Measurements from ENCODE around the gene CWC15. TPM values are rescaled to one million over a fixed set of nuclear protein-coding genes. Genes with fewer than 3 reads are reported as not detected.

Gene CWC15
- total and polyA plus RNA-seq, 10 of the 15 experiments (the other 5 are each of a cell fraction or from before 2014, with no cell fraction given): 43.3 to 142 (median 75.1) TPM

DNA sequence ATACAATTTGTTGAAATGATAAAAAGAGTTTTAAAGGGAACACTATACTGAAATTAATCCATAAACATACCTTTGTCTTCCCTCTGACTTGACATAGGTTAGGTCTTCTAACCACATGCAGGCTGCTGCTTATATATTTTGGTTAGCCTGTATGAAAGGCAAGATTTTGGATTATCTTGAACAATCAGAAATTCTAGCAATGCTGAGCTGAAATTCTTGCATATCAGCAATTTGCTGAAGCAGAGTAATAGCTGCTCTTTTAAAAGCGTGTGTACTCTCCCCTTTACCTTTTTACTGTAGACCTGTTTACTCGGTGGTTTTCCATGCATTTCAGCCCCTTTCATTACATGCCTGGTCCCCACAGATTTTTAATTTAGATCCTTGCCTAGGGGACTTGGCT lies 34.0 kb downstream of the CWC15 start (continued):
- TF ChIP-seq EED (IDR thresholded peaks at IDR 0.05; ENCODE audit: low read depth) (no peak), RELB (IDR thresholded peaks at IDR 0.05; ENCODE audit: low read depth) (no peak)

- BruUV-seq (replicated peaks): no TSS peak
- H3K36me3 ChIP-seq (ENCODE audit: control insufficient read depth in 2 of 2, insufficient read depth in 2 of 2, low read length in 1 of 2): no peaks in the 10 kb centered on the region
- no peak overlapping the region for H3K9ac ChIP-seq (ENCODE audit: control insufficient read depth, insufficient read depth, low read length)
- no peak for TF ChIP-seq POLR2A (IDR thresholded peaks at IDR 0.05; ENCODE audit: low read depth, low read length)
- TF ChIP-seq ZBTB33 (IDR thresholded peaks at IDR 0.05): no peak
- no peaks in the 10 kb centered on the region for H4K20me1 ChIP-seq (ENCODE audit: control insufficient read depth, insufficient read depth)
- DNase-seq (ENCODE audit: low read depth, low spot score): no peak
- no peak for ATAC-seq
- no peak overlapping the region for H3K27ac ChIP-seq (ENCODE audit: control insufficient read depth, insufficient read depth)
- ChIA-PET CTCF (no interaction called here), RAD21 (ENCODE audit: unreplicated experiment) (no interaction called here), SMC1A (ENCODE audit: uncharacterized antibody, unreplicated experiment) (no interaction called here), POLR2A (no interaction called here)
- 8% methylated on average over 9 of the region's 9 CpGs for WGBS (ENCODE audit: insufficient coverage, insufficient replicate concordance, low lambda C conversion rate, missing lambda C conversion rate)
- intact Hi-C loops (cut with micrococcal nuclease; ENCODE audit: unreplicated experiment) (no loop called here), in situ Hi-C loops (cut with MboI) (no loop called here)
- H3K4me1 ChIP-seq (ENCODE audit: control insufficient read depth, insufficient read depth, low read length): no peaks in the 10 kb centered on the region
- no peaks in the 10 kb centered on the region for H3K79me2 ChIP-seq (ENCODE audit: control insufficient read depth, insufficient read depth, low read length)
- H3K27me3 ChIP-seq (replicated peaks in 1 of 2; ENCODE audit: control insufficient read depth in 2 of 2, insufficient read depth in 2 of 2, low read length in 1 of 2): no peaks in the 10 kb centered on the region
- H2AFZ ChIP-seq (ENCODE audit: control insufficient read depth, low read depth, low read length): no peak overlapping the region
- H3K4me2 ChIP-seq (ENCODE audit: control insufficient read depth, insufficient read depth): no peak overlapping the region
- FAIRE-seq: no peak
- no peak overlapping the region for H3K4me3 ChIP-seq
- no peaks in the 10 kb centered on the region for H3K9me3 ChIP-seq (replicated peaks; ENCODE audit: control insufficient read depth, insufficient read depth, low read length)
Observed at GRCh38 chr11:94938095-94939055, 35.0 kb downstream of the CWC15 start.
